ENCODE results near the gene STAMBP. TPM values are rescaled to one million over a fixed set of nuclear protein-coding genes. Genes with fewer than 3 reads are reported as not detected.

The STAMBP gene
- total and polyA plus RNA-seq, 4 donors, result 10.2 to 27.1 (median 15.9) TPM

- no peaks in the 10 kb centered on the region for H3K27me3 ChIP-seq (ENCODE audit: control insufficient read depth in 4 of 4, insufficient read depth in 4 of 4, low read length in 3 of 4)
- H3K9me3 ChIP-seq (ENCODE audit: control insufficient read depth in 4 of 4, low read length in 3 of 4), result no peaks in the 10 kb centered on the region
- H3K9ac ChIP-seq (ENCODE audit: low read depth in 1 of 2, low read length in 2 of 2), result no peak overlapping the region
- H3K36me3 ChIP-seq (ENCODE audit: control insufficient read depth in 4 of 4, insufficient read depth in 3 of 4, low read depth in 1 of 4, low read length in 3 of 4), result no peaks in the 10 kb centered on the region
- TF ChIP-seq YY1 (IDR thresholded peaks at IDR 0.05) (no peak), FOXA1 (IDR thresholded peaks at IDR 0.05) (no peak), HNF4G (IDR thresholded peaks at IDR 0.05) (no peak), SP1 (IDR thresholded peaks at IDR 0.05) (no peak), ZBTB33 (IDR thresholded peaks at IDR 0.05) (no peak), HNF4A (conservative IDR thresholded peaks at IDR 0.05) (no peak), NR2F2 (IDR thresholded peaks at IDR 0.05) (no peak), FOXA2 (IDR thresholded peaks at IDR 0.05) (no peak), GABPA (IDR thresholded peaks at IDR 0.05 in 1 of 2, conservative IDR thresholded peaks at IDR 0.05 in 1 of 2) (no peak), JUND (IDR thresholded peaks at IDR 0.05) (no peak), REST (IDR thresholded peaks at IDR 0.05) (no peak), TAF1 (conservative IDR thresholded peaks at IDR 0.05) (no peak), CTCF (IDR thresholded peaks at IDR 0.05; ENCODE audit: low read depth, low read length, missing input control) (no peak), ATF3 (IDR thresholded peaks at IDR 0.05) (no peak), RXRA (IDR thresholded peaks at IDR 0.05) (no peak), EGR1 (IDR thresholded peaks at IDR 0.05; ENCODE audit: low read depth in 2 of 2) (no peak), RAD21 (IDR thresholded peaks at IDR 0.05) (no peak)
- no peak overlapping the region for H3K4me3 ChIP-seq (ENCODE audit: low read depth in 1 of 3, low read length in 3 of 3)
- 87% methylated on average over 5 of the region's 5 CpGs for WGBS
- H3K27ac ChIP-seq (ENCODE audit: low read depth in 1 of 2, low read length in 2 of 2), result no peak overlapping the region
- H3K4me1 ChIP-seq (ENCODE audit: control insufficient read depth in 4 of 4, insufficient read depth in 4 of 4, low read length in 3 of 4), result no peaks in the 10 kb centered on the region
- no peak for DNase-seq (ENCODE audit: low spot score)
These were observed 62.6 kb downstream of the STAMBP start for GRCh38 chr2:73891276-73891901.
